ENCODE data around the gene NUDT4.
A peak's percentile ranks its signal among the peaks of the same experiment; 100 is the strongest.
"Not testable (repeated sequence)": the region's sequence is repeated elsewhere in the genome, so short reads cannot be mapped to it uniquely, and the experiment has no call there.

Gene NUDT4

DNA sequence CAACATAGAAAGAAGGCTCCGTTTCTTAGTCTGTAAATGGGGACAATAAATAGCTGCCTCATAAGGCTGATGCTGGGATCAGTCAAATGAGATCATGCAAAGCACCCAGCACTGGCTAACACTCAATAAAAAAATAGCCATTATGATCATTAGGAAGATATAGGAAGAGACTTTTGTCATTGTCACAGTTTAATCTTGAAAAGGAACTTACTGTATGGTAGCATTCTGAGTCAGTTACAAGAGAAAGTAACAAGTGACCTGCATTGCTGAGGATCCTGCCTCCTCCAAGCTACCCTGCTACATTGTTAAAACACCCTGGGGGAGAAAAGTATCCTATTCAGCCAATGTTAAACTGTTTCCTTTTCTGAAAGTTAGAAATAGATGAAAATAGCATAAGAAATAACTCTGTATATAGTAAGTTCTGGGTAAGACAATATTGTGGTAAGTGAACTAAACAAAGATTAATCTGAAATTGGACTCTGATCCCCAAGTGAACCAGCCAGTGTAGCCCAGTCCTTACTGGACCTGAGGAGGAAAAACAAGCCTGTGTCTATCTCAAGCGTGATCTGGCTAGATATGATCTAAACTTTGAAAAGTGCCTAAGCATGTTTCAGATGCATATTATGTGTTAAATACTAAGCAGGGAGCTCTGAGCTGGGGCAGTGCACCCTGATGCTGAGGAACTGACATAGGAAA, 3.6 kb upstream of the NUDT4 start:
- Histone ChIP-seq H3K4me3 (ENCODE audit: low read depth, low read length) (no peak overlapping the region), H3K4me1 (ENCODE audit: control insufficient read depth, insufficient read depth, low read length) (peaks cover 18% of the 10 kb centered on the region), H3K36me3 (ENCODE audit: control insufficient read depth, insufficient read depth, low read length) (no peaks in the 10 kb centered on the region), H3K9ac (ENCODE audit: low read depth, low read length) (no peak overlapping the region), H3K27me3 (ENCODE audit: control insufficient read depth, insufficient read depth, low read length) (no peaks in the 10 kb centered on the region), H3K9me3 (ENCODE audit: control insufficient read depth, insufficient read depth, low read length) (no peaks in the 10 kb centered on the region)

DNA sequence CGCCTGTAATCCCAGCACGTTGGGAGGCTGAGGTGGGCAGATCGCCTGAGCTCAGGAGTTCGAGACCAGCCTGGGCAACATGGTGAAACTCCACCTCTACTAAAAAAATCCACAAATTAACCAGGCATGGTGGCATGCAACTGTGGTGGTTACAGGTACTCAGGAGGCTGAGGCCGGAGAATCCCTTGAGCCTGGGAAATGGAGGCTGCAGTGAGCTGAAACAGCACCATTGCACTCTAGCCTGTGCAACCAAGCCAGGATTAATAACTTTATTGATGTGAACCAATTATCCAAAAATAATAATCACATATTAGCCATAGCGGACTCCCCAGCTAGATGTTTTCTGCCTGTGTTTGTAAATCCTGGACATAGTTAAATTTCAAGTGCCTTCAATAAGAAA, 1.8 kb upstream of the NUDT4 start:
- no peak overlapping the region for H3K9ac ChIP-seq (ENCODE audit: low read depth, low read length)
- H3K4me1 ChIP-seq (ENCODE audit: control insufficient read depth, insufficient read depth, low read length), result peaks cover 17% of the 10 kb centered on the region
- H3K9me3 ChIP-seq (ENCODE audit: control insufficient read depth, insufficient read depth, low read length), result no peaks in the 10 kb centered on the region
- H3K27me3 ChIP-seq (ENCODE audit: control insufficient read depth, insufficient read depth, low read length), result no peaks in the 10 kb centered on the region
- no peaks in the 10 kb centered on the region for H3K36me3 ChIP-seq (ENCODE audit: control insufficient read depth, insufficient read depth, low read length)
- no peak overlapping the region for H3K4me3 ChIP-seq (ENCODE audit: low read depth, low read length)

DNA sequence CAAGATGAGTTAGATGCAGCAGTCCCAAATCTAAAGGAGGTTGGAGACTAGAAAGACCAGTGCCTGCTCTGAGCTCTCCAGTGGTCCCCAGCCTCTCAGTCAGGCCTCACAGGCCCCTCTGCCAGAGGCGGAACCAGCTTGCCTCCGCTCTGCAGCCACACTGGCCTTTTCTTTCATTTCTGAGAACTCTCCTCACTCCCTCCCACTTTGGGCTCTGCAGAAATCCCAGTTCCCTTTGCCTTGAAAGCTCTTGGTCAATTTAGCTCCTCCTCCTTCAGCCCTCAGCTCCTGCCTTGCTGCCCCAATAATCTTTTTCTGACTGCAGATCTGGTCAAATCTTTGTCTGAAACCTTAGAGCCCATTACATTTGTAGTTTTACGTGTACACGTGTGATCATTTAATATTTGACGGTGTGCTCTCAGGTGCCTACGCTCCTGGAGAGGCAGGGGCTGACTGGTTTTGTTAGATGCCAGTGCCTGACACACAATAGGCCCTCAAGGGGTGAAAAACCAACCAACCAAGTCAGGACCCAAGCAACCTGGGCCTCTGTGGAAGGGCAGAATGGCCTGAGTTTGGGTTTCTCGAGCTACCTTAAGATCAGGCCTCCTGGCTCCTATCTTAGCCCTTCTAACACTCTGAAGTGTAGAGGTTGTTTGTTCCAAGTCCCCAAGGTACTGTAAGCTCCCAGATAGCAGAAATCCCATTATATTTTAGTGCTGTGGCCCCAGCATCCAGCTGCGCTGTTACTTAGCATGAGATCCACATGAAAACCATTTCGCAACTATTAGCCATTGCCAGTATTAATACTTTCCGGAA, 1.1 kb upstream of the NUDT4 start:
- Histone ChIP-seq H3K36me3 (ENCODE audit: control insufficient read depth, insufficient read depth, low read length) (no peaks in the 10 kb centered on the region), H3K4me1 (ENCODE audit: control insufficient read depth, insufficient read depth, low read length) (peaks cover 23% of the 10 kb centered on the region), H3K4me3 (ENCODE audit: low read depth, low read length) (peak overlapping the region; percentile 78), H3K9ac (ENCODE audit: low read depth, low read length) (peak overlapping the region; percentile 42), H3K27me3 (ENCODE audit: control insufficient read depth, insufficient read depth, low read length) (no peaks in the 10 kb centered on the region), H3K9me3 (ENCODE audit: control insufficient read depth, insufficient read depth, low read length) (no peaks in the 10 kb centered on the region)

DNA sequence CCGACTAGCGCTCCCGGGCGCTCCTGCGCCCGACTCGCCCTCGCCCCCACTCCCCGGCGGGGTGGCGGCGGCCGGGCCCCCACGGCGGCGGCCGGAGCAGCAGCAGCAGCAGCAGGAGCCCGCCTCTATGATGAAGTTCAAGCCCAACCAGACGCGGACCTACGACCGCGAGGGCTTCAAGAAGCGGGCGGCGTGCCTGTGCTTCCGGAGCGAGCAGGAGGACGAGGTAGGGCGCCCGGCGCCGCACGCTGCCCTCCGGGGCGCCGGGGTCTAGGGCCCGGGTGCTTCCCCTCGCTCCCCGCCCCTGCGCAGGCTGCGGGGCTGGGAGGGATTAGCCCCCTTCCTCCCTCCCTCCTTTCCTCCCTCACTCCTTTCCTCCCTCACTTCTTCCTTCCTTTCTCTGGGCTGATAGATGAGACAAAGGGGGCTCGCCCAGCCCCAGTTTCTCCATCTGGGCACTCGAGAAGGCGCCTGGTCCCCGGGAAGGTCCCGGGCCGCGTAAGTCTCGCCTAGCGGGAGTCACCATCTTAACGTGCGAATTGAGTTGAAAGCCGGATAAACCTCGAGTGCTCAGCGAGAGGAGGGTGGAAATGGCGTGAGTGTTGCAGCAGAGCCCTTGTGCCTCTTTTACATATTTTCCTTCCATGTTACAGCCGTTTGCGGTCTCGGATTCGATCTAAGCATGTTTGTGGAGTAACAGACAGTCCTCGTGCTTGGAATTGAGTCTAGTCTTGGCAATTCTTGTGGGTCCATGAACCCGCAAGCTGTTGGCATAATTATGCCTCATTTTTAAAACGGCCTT, 672 bp downstream of the NUDT4 start:
- H3K27me3 ChIP-seq (ENCODE audit: control insufficient read depth, insufficient read depth, low read length); H3K36me3 ChIP-seq (ENCODE audit: control insufficient read depth, insufficient read depth, low read length); H3K9me3 ChIP-seq (ENCODE audit: control insufficient read depth, insufficient read depth, low read length): not testable (repeated sequence)
- Histone ChIP-seq H3K4me3 (ENCODE audit: low read depth, low read length) (peak overlapping the region; percentile 97), H3K9ac (ENCODE audit: low read depth, low read length) (peak overlapping the region; percentile 79), H3K4me1 (ENCODE audit: control insufficient read depth, insufficient read depth, low read length) (peaks cover 26% of the 10 kb centered on the region)

DNA sequence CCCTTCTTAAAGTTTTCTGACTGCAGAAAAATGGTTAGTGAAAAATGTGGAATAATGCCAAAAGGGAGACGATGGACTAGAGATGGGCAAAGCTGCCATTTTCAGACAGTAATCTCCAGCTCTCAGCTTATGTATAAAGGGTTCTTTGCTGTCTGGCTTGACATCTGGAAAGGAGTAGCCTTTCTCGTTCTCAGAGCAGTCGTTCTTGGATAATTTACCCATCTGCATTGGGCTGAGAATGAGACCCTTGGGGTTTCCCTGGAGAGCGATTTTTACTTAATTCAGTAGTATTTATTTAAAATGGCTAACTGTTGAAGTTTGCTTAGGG, 1.2 kb downstream of the NUDT4 start:
- Histone ChIP-seq H3K27me3 (ENCODE audit: control insufficient read depth, insufficient read depth, low read length) (no peaks in the 10 kb centered on the region), H3K9ac (ENCODE audit: low read depth, low read length) (peak overlapping the region; percentile 79), H3K36me3 (ENCODE audit: control insufficient read depth, insufficient read depth, low read length) (no peaks in the 10 kb centered on the region), H3K9me3 (ENCODE audit: control insufficient read depth, insufficient read depth, low read length) (no peaks in the 10 kb centered on the region), H3K4me3 (ENCODE audit: low read depth, low read length) (peak overlapping the region; percentile 97), H3K4me1 (ENCODE audit: control insufficient read depth, insufficient read depth, low read length) (peaks cover 23% of the 10 kb centered on the region)

DNA sequence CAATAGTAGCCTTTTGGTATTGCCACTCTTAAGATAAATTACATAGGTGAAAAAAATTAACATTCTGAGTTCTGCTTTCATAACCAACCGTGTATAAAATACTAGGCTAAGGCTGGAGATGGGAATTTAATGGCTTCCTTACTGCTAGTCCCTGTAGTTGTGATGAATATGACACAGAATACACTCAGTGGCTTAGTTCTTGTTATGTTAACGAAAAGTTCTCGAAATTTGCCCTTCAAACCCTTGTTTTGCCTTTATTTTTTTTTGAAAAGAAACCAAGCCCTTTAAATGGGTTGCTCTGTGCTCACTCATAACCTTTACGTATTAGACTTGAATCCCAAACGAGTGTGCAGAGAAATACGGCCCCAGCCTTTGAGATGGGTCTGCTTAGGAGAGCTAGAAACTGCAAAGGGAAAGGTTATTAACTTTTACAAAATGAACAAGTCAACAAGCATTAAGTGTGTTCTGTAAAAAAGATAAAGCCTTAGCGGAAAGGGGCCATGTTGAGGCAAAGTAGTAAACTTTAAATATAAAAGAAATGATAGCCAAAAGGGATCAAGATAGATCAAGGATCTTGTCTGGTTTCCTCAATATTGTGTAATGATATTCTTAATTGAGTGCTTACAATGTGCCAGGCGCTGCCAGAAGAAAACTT, 1.7 kb downstream of the NUDT4 start:
- Histone ChIP-seq H3K9me3 (ENCODE audit: control insufficient read depth, insufficient read depth, low read length) (no peaks in the 10 kb centered on the region), H3K4me1 (ENCODE audit: control insufficient read depth, insufficient read depth, low read length) (peaks cover 21% of the 10 kb centered on the region), H3K36me3 (ENCODE audit: control insufficient read depth, insufficient read depth, low read length) (no peaks in the 10 kb centered on the region), H3K9ac (ENCODE audit: low read depth, low read length) (peak overlapping the region; percentile 79), H3K27me3 (ENCODE audit: control insufficient read depth, insufficient read depth, low read length) (no peaks in the 10 kb centered on the region), H3K4me3 (ENCODE audit: low read depth, low read length) (peak overlapping the region; percentile 97)

DNA sequence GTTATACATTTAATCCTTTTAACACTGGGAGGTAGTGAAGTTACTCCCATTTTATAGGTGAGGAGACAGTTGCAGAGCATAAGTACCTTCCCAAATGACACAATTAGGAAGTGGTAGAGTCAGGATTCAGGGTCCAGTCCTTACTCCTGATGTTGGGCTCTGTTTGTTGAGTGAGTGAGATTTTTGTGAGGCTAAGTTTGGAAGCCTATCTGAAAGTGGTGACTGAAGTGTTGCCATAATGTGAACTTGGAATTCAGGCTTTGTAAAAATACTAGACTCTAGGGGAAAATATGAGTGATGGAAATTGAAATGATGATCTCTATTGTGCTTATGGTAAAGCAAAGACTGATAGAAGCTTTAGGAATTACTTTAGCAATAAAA, 2.2 kb downstream of the NUDT4 start:
- Histone ChIP-seq H3K27me3 (ENCODE audit: control insufficient read depth, insufficient read depth, low read length) (no peaks in the 10 kb centered on the region), H3K9me3 (ENCODE audit: control insufficient read depth, insufficient read depth, low read length) (no peaks in the 10 kb centered on the region), H3K4me3 (ENCODE audit: low read depth, low read length) (peak overlapping the region; percentile 97), H3K4me1 (ENCODE audit: control insufficient read depth, insufficient read depth, low read length) (peaks cover 21% of the 10 kb centered on the region), H3K36me3 (ENCODE audit: control insufficient read depth, insufficient read depth, low read length) (no peaks in the 10 kb centered on the region), H3K9ac (ENCODE audit: low read depth, low read length) (no peak overlapping the region)

DNA sequence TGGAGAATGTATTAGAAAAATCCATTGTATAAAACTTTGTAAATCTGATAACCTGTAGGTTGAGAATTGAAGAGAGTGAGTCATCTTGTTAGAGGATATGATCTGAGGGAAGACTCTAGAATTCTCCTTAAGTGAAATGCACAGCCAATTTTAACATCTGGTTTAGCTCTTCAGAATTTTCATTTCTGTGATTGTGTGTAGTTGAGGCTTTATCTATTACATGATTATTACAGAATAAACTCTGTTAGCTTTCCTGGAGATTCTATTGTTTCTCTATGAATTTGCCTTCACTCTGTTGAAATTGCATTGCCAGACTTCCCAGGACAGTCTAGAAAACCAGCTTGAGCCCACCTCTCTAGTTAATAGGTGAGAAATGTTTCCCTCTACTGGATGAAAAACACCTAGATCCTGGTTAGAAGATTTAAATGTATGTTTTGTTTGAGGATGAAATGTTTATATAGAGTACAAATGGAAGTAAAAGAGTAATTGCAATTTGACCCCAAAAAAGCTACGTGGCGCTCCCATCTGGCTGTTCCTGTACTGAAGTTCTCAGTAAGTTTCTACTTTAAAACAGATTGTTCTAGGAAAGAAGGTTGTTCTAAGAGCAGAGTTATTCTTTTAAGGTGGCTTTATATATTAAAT, 2.9 kb downstream of the NUDT4 start:
- Histone ChIP-seq H3K27me3 (ENCODE audit: control insufficient read depth, insufficient read depth, low read length) (no peaks in the 10 kb centered on the region), H3K4me3 (ENCODE audit: low read depth, low read length) (peak overlapping the region; percentile 97), H3K9me3 (ENCODE audit: control insufficient read depth, insufficient read depth, low read length) (no peaks in the 10 kb centered on the region), H3K9ac (ENCODE audit: low read depth, low read length) (no peak overlapping the region), H3K36me3 (ENCODE audit: control insufficient read depth, insufficient read depth, low read length) (no peaks in the 10 kb centered on the region), H3K4me1 (ENCODE audit: control insufficient read depth, insufficient read depth, low read length) (peaks cover 22% of the 10 kb centered on the region)

DNA sequence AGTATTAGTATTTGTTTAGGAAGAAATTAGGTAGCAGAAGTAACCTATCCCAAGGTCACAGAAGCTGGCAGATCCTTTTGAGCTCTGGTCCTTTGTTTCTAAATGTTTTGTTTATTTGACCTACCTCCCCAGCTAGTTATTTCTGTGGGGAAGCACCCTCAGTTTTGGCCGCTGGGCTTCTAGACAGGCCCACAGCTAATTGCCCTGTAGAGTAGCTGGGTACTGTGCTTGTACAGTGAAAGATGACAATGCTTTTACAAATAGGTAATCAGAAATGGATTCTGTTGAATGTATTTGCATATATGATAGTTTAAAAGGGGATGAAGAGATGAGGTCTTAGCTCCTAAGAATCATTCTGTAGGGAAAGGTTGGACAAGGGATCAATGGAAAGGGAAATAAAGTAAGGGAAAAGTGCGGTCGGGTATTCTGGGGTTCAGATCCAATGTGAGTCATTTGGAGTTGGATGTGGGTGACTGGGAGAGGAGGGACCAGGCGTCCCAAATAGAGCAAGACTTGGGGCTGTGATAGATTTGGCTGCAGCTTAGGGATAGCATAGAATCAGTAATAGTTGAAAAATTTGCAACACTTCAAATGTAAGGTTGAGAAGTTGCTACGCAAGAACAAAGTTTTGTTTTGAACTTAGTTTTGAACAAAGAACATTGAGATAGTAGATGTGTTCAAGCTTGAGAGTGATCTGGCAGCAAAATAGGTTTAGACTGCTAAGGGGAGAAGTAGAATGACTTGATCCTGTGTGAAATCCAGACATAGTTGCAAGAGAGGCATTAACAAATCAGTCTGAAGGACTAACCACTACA, 3.6 kb downstream of the NUDT4 start:
- no peak overlapping the region for H3K9ac ChIP-seq (ENCODE audit: low read depth, low read length)
- H3K4me3 ChIP-seq (ENCODE audit: low read depth, low read length), result peak overlapping the region; percentile 97
- H3K4me1 ChIP-seq (ENCODE audit: control insufficient read depth, insufficient read depth, low read length), result peaks cover 14% of the 10 kb centered on the region

DNA sequence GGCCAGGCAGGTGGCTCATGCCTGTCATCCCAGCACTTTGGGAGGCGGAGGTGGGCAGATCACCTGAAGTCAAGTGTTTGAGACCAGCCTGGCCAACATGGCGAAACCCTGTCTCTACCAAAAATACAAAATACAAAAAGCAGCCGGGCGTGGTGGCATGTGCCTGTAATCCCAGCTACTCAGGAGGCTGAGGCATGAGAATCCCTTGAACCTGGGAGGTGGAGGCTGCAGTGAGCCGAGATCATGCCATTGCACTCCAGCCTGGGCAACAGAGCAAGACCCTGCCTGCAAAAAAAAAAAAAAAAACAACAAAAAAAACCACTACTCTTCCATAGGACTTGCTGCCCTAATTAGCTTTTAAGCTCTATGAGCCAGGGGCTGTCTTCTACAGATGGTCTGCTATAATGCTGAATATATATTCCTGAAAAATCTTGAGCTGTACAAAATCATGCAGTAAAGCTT, 4.3 kb downstream of the NUDT4 start:
- H3K36me3 ChIP-seq (ENCODE audit: control insufficient read depth, insufficient read depth, low read length); H3K9ac ChIP-seq (ENCODE audit: low read depth, low read length); H3K4me3 ChIP-seq (ENCODE audit: low read depth, low read length); H3K9me3 ChIP-seq (ENCODE audit: control insufficient read depth, insufficient read depth, low read length); H3K27me3 ChIP-seq (ENCODE audit: control insufficient read depth, insufficient read depth, low read length): not testable (repeated sequence)
- peaks cover 14% of the 10 kb centered on the region for H3K4me1 ChIP-seq (ENCODE audit: control insufficient read depth, insufficient read depth, low read length)

More for the DNA sequence above, 3.6 kb downstream of the NUDT4 start:
- Histone ChIP-seq H3K9me3 (ENCODE audit: control insufficient read depth, insufficient read depth, low read length) (no peaks in the 10 kb centered on the region), H3K36me3 (ENCODE audit: control insufficient read depth, insufficient read depth, low read length) (no peaks in the 10 kb centered on the region), H3K27me3 (ENCODE audit: control insufficient read depth, insufficient read depth, low read length) (no peaks in the 10 kb centered on the region)
